ENCODE results near the gene DBH. TPM values are rescaled to one million over a fixed set of nuclear protein-coding genes. Genes with fewer than 3 reads are reported as not detected.

Gene DBH
- total RNA-seq, 1 experiment from 2014 or later: not detected

- no peak for TF ChIP-seq SRF (IDR thresholded peaks at IDR 0.05; ENCODE audit: low read depth)
- TF ChIP-seq TCF7L2 (IDR thresholded peaks at IDR 0.05; ENCODE audit: borderline replicate concordance, extremely low read depth, insufficient read depth, insufficient read length): no peak
- no peak for TF ChIP-seq CEBPB (IDR thresholded peaks at IDR 0.05; ENCODE audit: low read depth)
- TF ChIP-seq ZNF274 (IDR thresholded peaks at IDR 0.05; ENCODE audit: low read depth, low read length): no peak
- no peak for TF ChIP-seq YY1 (IDR thresholded peaks at IDR 0.05; ENCODE audit: extremely low read depth, insufficient replicate concordance, low read depth, low read length)
- no peak for TF ChIP-seq POLR2A (IDR thresholded peaks at IDR 0.05; ENCODE audit: borderline replicate concordance, extremely low read depth, insufficient read depth, insufficient read length)
- no peak for TF ChIP-seq ZFX (IDR thresholded peaks at IDR 0.05)
- TF ChIP-seq MAX (IDR thresholded peaks at IDR 0.05): no peak
- TF ChIP-seq REST (IDR thresholded peaks at IDR 0.05; ENCODE audit: low read depth): no peak
- TF ChIP-seq ZBTB33 (IDR thresholded peaks at IDR 0.05; ENCODE audit: extremely low read depth, insufficient replicate concordance, low read length): no peak
- TF ChIP-seq EZH2 (IDR thresholded peaks at IDR 0.05): no peak
- no peak for TF ChIP-seq FOSL1 (IDR thresholded peaks at IDR 0.05; ENCODE audit: low read depth)
- TF ChIP-seq POLR2AphosphoS5 (IDR thresholded peaks at IDR 0.05; ENCODE audit: low read depth, low read length): no peak
- no peak for TF ChIP-seq SIN3A (IDR thresholded peaks at IDR 0.05; ENCODE audit: low read depth)
- TF ChIP-seq EGR1 (IDR thresholded peaks at IDR 0.05; ENCODE audit: low read depth): no peak
- POLR2A ChIA-PET: no interaction called here
- Histone ChIP-seq H4K20me1 (ENCODE audit: insufficient read depth) (no peaks in the 10 kb centered on the region), H3K9ac (ENCODE audit: low read length) (no peak overlapping the region), H3K27ac (ENCODE audit: low read depth, low read length) (no peak overlapping the region), H3K4me3 (replicated peaks in 1 of 2; ENCODE audit: low read depth in 1 of 2, low read length in 2 of 2) (no peak overlapping the region), H2AFZ (ENCODE audit: low read depth, low read length, poor library complexity, severe bottlenecking) (no peak overlapping the region), H3K27me3 (ENCODE audit: insufficient read depth, low read length) (no peaks in the 10 kb centered on the region), H3K79me2 (ENCODE audit: insufficient read depth, low read length) (no peaks in the 10 kb centered on the region), H3K4me2 (ENCODE audit: low read length) (no peak overlapping the region), H3K4me1 (ENCODE audit: control insufficient read depth in 1 of 2, insufficient read depth in 2 of 2, low read length in 2 of 2) (no peaks in the 10 kb centered on the region), H3K9me2 (ENCODE audit: insufficient read depth) (no peaks in the 10 kb centered on the region), H3K36me3 (ENCODE audit: control insufficient read depth in 1 of 2, insufficient read depth in 2 of 2, low read length in 2 of 2) (no peaks in the 10 kb centered on the region), H3K9me3 (ENCODE audit: control insufficient read depth in 1 of 2, insufficient read depth in 1 of 2, low read depth in 1 of 2, low read length in 2 of 2) (no peaks in the 10 kb centered on the region)
- no TSS peak for BruUV-seq (replicated peaks)
- DNase-seq (ENCODE audit: low read depth, low spot score) (no peak), ATAC-seq (no peak)
- RAD21 ChIA-PET (ENCODE audit: low non-redundant PET in 1 of 2, low total read pairs in 2 of 2, uncharacterized antibody in 2 of 2, unreplicated experiment in 2 of 2): no interaction called here
- intact Hi-C loops (cut with micrococcal nuclease): no loop called here
- CTCF ChIA-PET: no interaction called here
These were observed 66.8 kb downstream of the DBH start for GRCh38 chr9:133702798-133703590.
